Esophagus squamous epithelium (tissue), 5 donors: ENCODE results near the gene PREX1. TPM values are rescaled to one million over a fixed set of nuclear protein-coding genes. Genes with fewer than 3 reads are reported as not detected.

ENCODE experiments used
- DNase-seq: peaks from one replicate; lab custom pipeline; 2025; lab: John Stamatoyannopoulos, UW
- H3K27ac ChIP-seq, 4 donors: fragments of 200-600 bp; sonication (generic); one replicate each; pipeline ENCODE4 v1.5.1; 2016 to 2019; ENCODE audit warnings: mild to moderate bottlenecking in 1 of 4
- H3K27me3 ChIP-seq, 4 donors: fragments of 200-600 bp; sonication (generic); 1 replicate in 3 of 4; 2 replicates in 1 of 4; pipeline versions ENCODE4 v1.5.1 to v1.6.0; 2017 to 2021; ENCODE audit warnings: antibody characterized with exemption in 1 of 4
- H3K36me3 ChIP-seq, 3 donors: fragments of 200-600 bp; sonication (generic); one replicate each; pipeline ENCODE4 v1.5.1; 2016 to 2019
- H3K4me1 ChIP-seq, 3 donors: fragments of 200-600 bp; sonication (generic); one replicate each; pipeline ENCODE4 v1.5.1; 2017 to 2019
- H3K4me3 ChIP-seq, 4 donors: fragments of 200-600 bp; sonication (generic); 1 replicate in 3 of 4; 2 replicates in 1 of 4; pipeline ENCODE4 v1.5.1; 2016 to 2019; ENCODE audit warnings: mild to moderate bottlenecking in 2 of 4, moderate library complexity in 1 of 4
- H3K9me3 ChIP-seq, 3 donors: fragments of 200-600 bp; sonication (generic); one replicate each; pipeline ENCODE4 v1.5.1; 2016 to 2019
- CTCF ChIP-seq, 6 experiments: fragments of 450-650 bp in 4 of 6; fragments of 200-600 bp in 2 of 6; sonication (generic) in 2 of 6; IDR thresholded peaks; one replicate each; pipeline ENCODE4 v1.5.1; 2016 to 2019; ENCODE audit warnings: antibody characterized with exemption in 6 of 6, mild to moderate bottlenecking in 4 of 6, moderate library complexity in 4 of 6
- POLR2A ChIP-seq, 4 donors: fragments of 450-650 bp; IDR thresholded peaks; one replicate each; pipeline ENCODE4 v1.6.1; 2017; ENCODE audit warnings: antibody characterized with exemption in 4 of 4, mild to moderate bottlenecking in 4 of 4, moderate library complexity in 3 of 4
- WGBS, 2 donors: methylation state at CpG; one replicate each; pipeline ENCODE4 v1.1.5; 2018; 5-methylcytosine and 5-hydroxymethylcytosine counted together
- intact Hi-C: fragments of 100-400 bp; cut with DNase I; formaldehyde crosslinking; loops from one replicate; pipeline ENCODE4 v1.15.0; 2022
- total RNA-seq, 4 donors: library from RNA; depleted of rRNA; stranded (reverse); fragments of >200 nt; gene quantifications; one replicate each; pipeline ENCODE4 v1.1.0, GENCODE V29; 2016
- donor health status: DM: yes; HTN: yes; CAD: no.

PREX1 gene
- total RNA-seq, 4 donors from 2014 or later: 4.9 to 25.9 (median 8.9) TPM

GRCh38 chr20:48681201-48681872, 146.5 kb downstream of the PREX1 start:
- 73 to 95% methylated on average over 5 to 6 of the region's 6 CpGs for WGBS, 2 donors
- peaks cover 0 to 44% (median 0%) of the 10 kb centered on the region in 3 donors for H3K36me3 ChIP-seq
- intact Hi-C loops: no loop called here
- H3K4me3 ChIP-seq: no peak overlapping the region
- DNase-seq: no peak
- peaks cover 13 to 48% (median 21%) of the 10 kb centered on the region in 3 donors for H3K4me1 ChIP-seq
- H3K27ac ChIP-seq: no peak overlapping the region
- no peaks in the 10 kb centered on the region for H3K9me3 ChIP-seq
- peaks cover 0 to 9% (median 0%) of the 10 kb centered on the region in 4 donors for H3K27me3 ChIP-seq
- TF ChIP-seq CTCF (IDR thresholded peaks at IDR 0.05): no peak
- TF ChIP-seq POLR2A (IDR thresholded peaks at IDR 0.05): no peak

GRCh38 chr20:48680650-48681049, 147.1 kb downstream of the PREX1 start:
- H3K27ac ChIP-seq: no peak overlapping the region

GRCh38 chr20:48679599-48679998, 148.2 kb downstream of the PREX1 start:
- 58 to 81% methylated on average over 2 to 11 of the region's 14 CpGs for WGBS, 2 donors
- no peak overlapping the region for H3K4me3 ChIP-seq
- H3K9me3 ChIP-seq: no peaks in the 10 kb centered on the region
- peaks cover 6 to 30% (median 16%) of the 10 kb centered on the region in 3 donors for H3K4me1 ChIP-seq
- no peak overlapping the region for H3K27ac ChIP-seq
- H3K27me3 ChIP-seq: peaks cover 0 to 9% (median 0%) of the 10 kb centered on the region in 4 donors
- TF ChIP-seq CTCF (IDR thresholded peaks at IDR 0.05) (no peak), POLR2A (IDR thresholded peaks at IDR 0.05) (no peak)
- intact Hi-C loops: no loop called here
- no peak for DNase-seq
- peaks cover 0 to 58% (median 0%) of the 10 kb centered on the region in 3 donors for H3K36me3 ChIP-seq

More at GRCh38 chr20:48680650-48681049, 147.1 kb downstream of the PREX1 start:
- 92 to 93% methylated on average over 7 of the region's 7 CpGs for WGBS, 2 donors
- no peak for DNase-seq
- Histone ChIP-seq H3K4me1 (peaks cover 6 to 41% (median 16%) of the 10 kb centered on the region in 3 donors), H3K9me3 (no peaks in the 10 kb centered on the region), H3K36me3 (peaks cover 0 to 50% (median 0%) of the 10 kb centered on the region in 3 donors), H3K27me3 (peaks cover 0 to 9% (median 0%) of the 10 kb centered on the region in 4 donors), H3K4me3 (no peak overlapping the region)
- TF ChIP-seq CTCF (IDR thresholded peaks at IDR 0.05) (no peak), POLR2A (IDR thresholded peaks at IDR 0.05) (no peak)
- intact Hi-C loops: no loop called here

- Histone ChIP-seq H3K27me3 (peaks cover 0 to 4% (median 0%) of the 10 kb centered on the region in 4 donors), H3K4me3 (no peak overlapping the region), H3K4me1 (peaks cover 6 to 24% (median 16%) of the 10 kb centered on the region in 3 donors), H3K9me3 (no peaks in the 10 kb centered on the region), H3K36me3 (peaks cover 0 to 59% (median 0%) of the 10 kb centered on the region in 3 donors), H3K27ac (no peak overlapping the region)
- TF ChIP-seq CTCF (IDR thresholded peaks at IDR 0.05) (no peak), POLR2A (IDR thresholded peaks at IDR 0.05) (no peak)
- 82 to 91% methylated on average over 3 of the region's 3 CpGs for WGBS, 2 donors
- no peak for DNase-seq
- intact Hi-C loops: no loop called here
These were observed 148.8 kb downstream of the PREX1 start for GRCh38 chr20:48679011-48679410.

GRCh38 chr20:48678421-48678820, 149.4 kb downstream of the PREX1 start:
- Histone ChIP-seq H3K4me1 (peaks cover 6 to 18% (median 15%) of the 10 kb centered on the region in 3 donors), H3K36me3 (peaks cover 0 to 59% (median 0%) of the 10 kb centered on the region in 3 donors), H3K4me3 (no peak overlapping the region), H3K27ac (no peak overlapping the region), H3K27me3 (peaks cover 0 to 4% (median 0%) of the 10 kb centered on the region in 4 donors), H3K9me3 (no peaks in the 10 kb centered on the region)
- intact Hi-C loops: no loop called here
- DNase-seq: no peak
- 66 to 73% methylated on average over 5 of the region's 5 CpGs for WGBS, 2 donors
- TF ChIP-seq POLR2A (IDR thresholded peaks at IDR 0.05): no peak
- no peak for TF ChIP-seq CTCF (IDR thresholded peaks at IDR 0.05)
